Ascending aorta (tissue), 2 donors: ENCODE data around the gene PKD1L1. TPM values are rescaled to one million over a fixed set of nuclear protein-coding genes. Genes with fewer than 3 reads are reported as not detected.

Source experiments
- DNase-seq, 2 donors: peaks; one replicate each; pipeline ENCODE4 v3.0.0-alpha.2; 2019; ENCODE audit warnings: low spot score in 2 of 2
- H3K27ac ChIP-seq, 2 donors: fragments of 200-600 bp; sonication (generic); one replicate each; pipeline ENCODE4 v1.5.1; 2016 to 2017; ENCODE audit warnings: mild to moderate bottlenecking in 1 of 2
- H3K27me3 ChIP-seq: fragments of 200-600 bp; sonication (generic); one replicate; pipeline ENCODE4 v1.5.1; 2017
- H3K36me3 ChIP-seq, 2 donors: fragments of 200-600 bp; sonication (generic); one replicate each; pipeline ENCODE4 v1.5.1; 2016
- H3K4me1 ChIP-seq, 2 donors: fragments of 200-600 bp; sonication (generic); one replicate each; pipeline ENCODE4 v1.5.1; 2016 to 2017; ENCODE audit warnings: mild to moderate bottlenecking in 1 of 2
- H3K4me3 ChIP-seq, 2 donors: fragments of 200-600 bp; sonication (generic); one replicate each; pipeline ENCODE4 v1.5.1; 2016 to 2017; ENCODE audit warnings: mild to moderate bottlenecking in 1 of 2
- H3K9me3 ChIP-seq, 2 donors: fragments of 200-600 bp; sonication (generic); one replicate each; pipeline ENCODE4 v1.5.1; 2016
- intact Hi-C: fragments of 100-400 bp; cut with DNase I; formaldehyde crosslinking; loops from one replicate; pipeline ENCODE4 v1.15.1; 2023
- total RNA-seq: library from RNA; depleted of rRNA; stranded (reverse); fragments of >200 nt; gene quantifications from one replicate; pipeline ENCODE4 v1.1.0, GENCODE V29; 2016
- TF ChIP-seq, protein P1 (sequence below), 3 experiments: fragments of 200-600 bp in 2 of 3; fragments of 450-650 bp in 1 of 3; sonication (generic) in 2 of 3; IDR thresholded peaks; one replicate each; pipeline ENCODE4 v1.5.1; 2016 to 2019; ENCODE audit warnings: antibody characterized with exemption in 3 of 3, mild to moderate bottlenecking in 1 of 3, moderate library complexity in 1 of 3

The PKD1L1 gene
- total RNA-seq, 1 donor from 2014 or later = 1.1 TPM

DNA sequence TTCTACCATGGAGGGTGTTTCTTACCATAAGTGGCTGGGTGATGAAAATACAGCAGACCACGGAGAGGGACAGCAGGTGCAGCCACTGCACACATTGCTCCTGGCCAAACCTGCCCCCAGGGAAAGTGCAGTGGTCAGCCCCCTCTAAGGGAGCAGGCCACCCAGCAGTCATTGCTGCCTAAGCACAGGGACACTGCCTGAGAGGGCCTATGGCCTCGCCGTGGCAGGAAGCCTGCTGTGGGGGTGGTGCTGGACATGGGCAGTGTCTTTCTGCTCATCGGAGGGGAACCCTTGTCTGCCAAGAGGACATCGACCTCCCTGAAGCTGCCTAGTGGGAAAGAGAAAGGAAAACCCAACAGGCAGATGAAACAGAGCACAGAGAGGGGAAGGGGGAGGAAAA is 118.3 kb downstream of the PKD1L1 start:
- Histone ChIP-seq H3K4me1 (no peaks in the 10 kb centered on the region), H3K36me3 (no peaks in the 10 kb centered on the region), H3K4me3 (no peak overlapping the region), H3K9me3 (no peaks in the 10 kb centered on the region), H3K27ac (no peak overlapping the region), H3K27me3 (no peaks in the 10 kb centered on the region)
- DNase-seq = peak in 1 of 2 donors; percentile 35
- intact Hi-C loops = no loop called here
- TF ChIP-seq, protein P1, sequence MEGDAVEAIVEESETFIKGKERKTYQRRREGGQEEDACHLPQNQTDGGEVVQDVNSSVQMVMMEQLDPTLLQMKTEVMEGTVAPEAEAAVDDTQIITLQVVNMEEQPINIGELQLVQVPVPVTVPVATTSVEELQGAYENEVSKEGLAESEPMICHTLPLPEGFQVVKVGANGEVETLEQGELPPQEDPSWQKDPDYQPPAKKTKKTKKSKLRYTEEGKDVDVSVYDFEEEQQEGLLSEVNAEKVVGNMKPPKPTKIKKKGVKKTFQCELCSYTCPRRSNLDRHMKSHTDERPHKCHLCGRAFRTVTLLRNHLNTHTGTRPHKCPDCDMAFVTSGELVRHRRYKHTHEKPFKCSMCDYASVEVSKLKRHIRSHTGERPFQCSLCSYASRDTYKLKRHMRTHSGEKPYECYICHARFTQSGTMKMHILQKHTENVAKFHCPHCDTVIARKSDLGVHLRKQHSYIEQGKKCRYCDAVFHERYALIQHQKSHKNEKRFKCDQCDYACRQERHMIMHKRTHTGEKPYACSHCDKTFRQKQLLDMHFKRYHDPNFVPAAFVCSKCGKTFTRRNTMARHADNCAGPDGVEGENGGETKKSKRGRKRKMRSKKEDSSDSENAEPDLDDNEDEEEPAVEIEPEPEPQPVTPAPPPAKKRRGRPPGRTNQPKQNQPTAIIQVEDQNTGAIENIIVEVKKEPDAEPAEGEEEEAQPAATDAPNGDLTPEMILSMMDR (IDR thresholded peaks at IDR 0.05) = no peak

DNA sequence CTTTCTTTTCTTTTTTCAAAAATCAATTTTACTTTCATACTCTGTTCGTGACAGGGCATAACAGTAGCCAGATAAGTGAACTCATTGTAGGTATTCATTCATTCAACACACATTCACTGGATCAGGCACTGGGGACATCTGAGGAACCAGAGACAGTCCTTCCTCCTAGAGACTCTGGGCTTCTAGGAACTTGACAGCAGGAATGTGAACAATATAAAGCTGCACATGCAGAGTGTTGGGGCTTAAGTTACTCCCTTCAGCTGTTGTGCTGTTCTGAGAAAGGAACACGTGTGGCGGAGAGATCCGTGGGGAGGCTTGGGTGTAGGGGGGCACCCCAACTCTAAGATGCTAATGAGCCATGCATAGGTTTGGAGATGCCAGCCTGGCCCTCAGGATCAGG is 120.4 kb downstream of the PKD1L1 start:
- TF ChIP-seq, protein P1 (IDR thresholded peaks at IDR 0.05) = no peak
- Histone ChIP-seq H3K36me3 (no peaks in the 10 kb centered on the region), H3K27me3 (no peaks in the 10 kb centered on the region), H3K27ac (no peak overlapping the region), H3K9me3 (no peaks in the 10 kb centered on the region), H3K4me1 (no peaks in the 10 kb centered on the region), H3K4me3 (no peak overlapping the region)
- no peak for DNase-seq
- intact Hi-C loops = no loop called here

DNA sequence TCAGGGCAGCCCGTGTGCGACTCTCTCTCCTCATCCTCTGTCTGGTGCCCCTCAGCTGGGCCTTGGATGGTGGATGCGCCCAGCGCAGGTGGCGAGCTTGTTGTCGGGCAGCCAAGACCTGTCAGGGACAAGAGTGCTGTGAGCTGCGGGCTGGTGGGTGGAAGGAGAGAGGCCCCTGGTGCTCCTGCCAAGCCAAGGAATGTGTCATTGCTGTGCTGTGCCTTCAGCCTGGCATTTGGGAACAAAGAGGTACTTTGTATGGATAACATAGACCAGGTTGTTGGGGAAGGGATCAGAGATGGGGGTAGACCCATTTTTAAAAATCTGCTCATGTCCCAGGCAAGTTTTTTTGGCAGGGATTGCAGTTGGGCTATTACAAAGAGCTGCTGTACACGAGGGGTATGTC is 120.9 kb downstream of the PKD1L1 start:
- H3K27ac ChIP-seq = no peak overlapping the region
- H3K9me3 ChIP-seq = no peaks in the 10 kb centered on the region
- peak in 1 of 2 donors; percentile 56 for DNase-seq
- TF ChIP-seq, protein P1 (IDR thresholded peaks at IDR 0.05) = no peak
- H3K27me3 ChIP-seq = no peaks in the 10 kb centered on the region
- intact Hi-C loops = no loop called here
- H3K4me1 ChIP-seq = no peaks in the 10 kb centered on the region
- H3K36me3 ChIP-seq = no peaks in the 10 kb centered on the region
- no peak overlapping the region for H3K4me3 ChIP-seq

DNA sequence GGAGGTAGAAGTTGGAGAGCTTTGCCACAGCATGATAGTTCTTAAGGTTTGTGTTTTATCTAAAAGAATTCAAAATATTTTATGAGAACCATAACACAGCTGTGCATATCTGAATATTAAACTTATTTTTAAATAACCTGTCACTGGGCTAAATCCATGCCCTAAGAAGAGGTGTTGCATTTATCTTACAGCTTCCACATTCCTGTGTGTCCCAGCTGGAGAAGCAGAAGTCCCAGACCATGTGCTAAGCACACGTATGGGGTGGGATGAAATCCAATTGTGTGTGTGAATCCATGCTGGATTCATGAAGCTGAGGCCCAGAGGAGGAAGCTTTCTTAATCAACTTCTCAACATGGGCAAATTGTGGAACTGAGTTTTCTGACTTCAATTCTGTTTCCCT is 121.5 kb downstream of the PKD1L1 start:
- H3K27me3 ChIP-seq = no peaks in the 10 kb centered on the region
- intact Hi-C loops = no loop called here
- no peak overlapping the region for H3K4me3 ChIP-seq
- TF ChIP-seq, protein P1 (IDR thresholded peaks at IDR 0.05) = no peak
- H3K9me3 ChIP-seq = no peaks in the 10 kb centered on the region
- no peaks in the 10 kb centered on the region for H3K4me1 ChIP-seq
- DNase-seq = peak in 1 of 2 donors; percentile 19
- H3K27ac ChIP-seq = no peak overlapping the region
- H3K36me3 ChIP-seq = no peaks in the 10 kb centered on the region

DNA sequence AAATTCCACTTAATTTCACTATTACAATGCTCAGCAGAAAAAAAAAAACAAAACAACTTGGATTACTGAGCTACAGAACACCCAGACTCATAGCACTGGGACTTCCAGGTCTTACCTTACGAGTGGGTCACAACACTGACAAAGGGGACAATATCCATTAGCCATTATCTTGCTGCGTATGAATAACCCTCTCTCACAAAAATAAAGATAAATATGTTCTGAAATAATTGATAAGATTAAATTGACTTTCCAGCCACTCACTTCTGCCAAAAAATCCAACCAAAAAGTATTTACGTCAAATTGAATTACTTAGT is 128.7 kb downstream of the PKD1L1 start:
- Histone ChIP-seq H3K4me1 (peaks cover 3 to 8% of the 10 kb centered on the region in 2 donors), H3K4me3 (no peak overlapping the region), H3K9me3 (no peaks in the 10 kb centered on the region), H3K27me3 (no peaks in the 10 kb centered on the region), H3K36me3 (no peaks in the 10 kb centered on the region), H3K27ac (no peak overlapping the region)
- DNase-seq = no peak
- TF ChIP-seq, protein P1 (IDR thresholded peaks at IDR 0.05) = no peak
- intact Hi-C loops = loop anchor here (2.0 to 10.0 kb wide), 8 partner anchors 47 to 553 kb away; partner anchors contain the start of gene TNS3
